HG02885 (cell line): Measurements from ENCODE around the gene RAD54L2.
"Not testable (repeated sequence)": the region's sequence is repeated elsewhere in the genome, so short reads cannot be mapped to it uniquely, and the experiment has no call there.

Experiments
- ATAC-seq: cut with Tn5 transposase; IDR thresholded peaks from one replicate; pipeline ENCODE4 v1.9.1; 2021; ENCODE audit warnings: mild to moderate bottlenecking; ENCODE audit not compliant: unreplicated experiment, poor library complexity

RAD54L2 gene, protein sequence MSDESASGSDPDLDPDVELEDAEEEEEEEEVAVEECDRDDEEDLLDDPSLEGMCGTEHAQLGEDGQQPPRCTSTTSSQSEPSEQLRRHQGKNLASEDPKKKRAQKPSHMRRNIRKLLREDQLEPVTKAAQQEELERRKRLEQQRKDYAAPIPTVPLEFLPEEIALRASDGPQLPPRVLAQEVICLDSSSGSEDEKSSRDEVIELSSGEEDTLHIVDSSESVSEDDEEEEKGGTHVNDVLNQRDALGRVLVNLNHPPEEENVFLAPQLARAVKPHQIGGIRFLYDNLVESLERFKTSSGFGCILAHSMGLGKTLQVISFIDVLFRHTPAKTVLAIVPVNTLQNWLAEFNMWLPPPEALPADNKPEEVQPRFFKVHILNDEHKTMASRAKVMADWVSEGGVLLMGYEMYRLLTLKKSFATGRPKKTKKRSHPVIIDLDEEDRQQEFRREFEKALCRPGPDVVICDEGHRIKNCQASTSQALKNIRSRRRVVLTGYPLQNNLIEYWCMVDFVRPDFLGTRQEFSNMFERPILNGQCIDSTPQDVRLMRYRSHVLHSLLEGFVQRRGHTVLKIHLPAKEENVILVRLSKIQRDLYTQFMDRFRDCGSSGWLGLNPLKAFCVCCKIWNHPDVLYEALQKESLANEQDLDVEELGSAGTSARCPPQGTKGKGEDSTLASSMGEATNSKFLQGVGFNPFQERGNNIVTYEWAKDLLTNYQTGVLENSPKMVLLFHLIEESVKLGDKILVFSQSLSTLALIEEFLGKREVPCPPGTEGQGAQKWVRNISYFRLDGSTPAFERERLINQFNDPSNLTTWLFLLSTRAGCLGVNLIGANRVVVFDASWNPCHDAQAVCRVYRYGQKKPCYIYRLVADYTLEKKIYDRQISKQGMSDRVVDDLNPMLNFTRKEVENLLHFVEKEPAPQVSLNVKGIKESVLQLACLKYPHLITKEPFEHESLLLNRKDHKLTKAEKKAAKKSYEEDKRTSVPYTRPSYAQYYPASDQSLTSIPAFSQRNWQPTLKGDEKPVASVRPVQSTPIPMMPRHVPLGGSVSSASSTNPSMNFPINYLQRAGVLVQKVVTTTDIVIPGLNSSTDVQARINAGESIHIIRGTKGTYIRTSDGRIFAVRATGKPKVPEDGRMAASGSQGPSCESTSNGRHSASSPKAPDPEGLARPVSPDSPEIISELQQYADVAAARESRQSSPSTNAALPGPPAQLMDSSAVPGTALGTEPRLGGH (N-terminal part only)

DNA sequence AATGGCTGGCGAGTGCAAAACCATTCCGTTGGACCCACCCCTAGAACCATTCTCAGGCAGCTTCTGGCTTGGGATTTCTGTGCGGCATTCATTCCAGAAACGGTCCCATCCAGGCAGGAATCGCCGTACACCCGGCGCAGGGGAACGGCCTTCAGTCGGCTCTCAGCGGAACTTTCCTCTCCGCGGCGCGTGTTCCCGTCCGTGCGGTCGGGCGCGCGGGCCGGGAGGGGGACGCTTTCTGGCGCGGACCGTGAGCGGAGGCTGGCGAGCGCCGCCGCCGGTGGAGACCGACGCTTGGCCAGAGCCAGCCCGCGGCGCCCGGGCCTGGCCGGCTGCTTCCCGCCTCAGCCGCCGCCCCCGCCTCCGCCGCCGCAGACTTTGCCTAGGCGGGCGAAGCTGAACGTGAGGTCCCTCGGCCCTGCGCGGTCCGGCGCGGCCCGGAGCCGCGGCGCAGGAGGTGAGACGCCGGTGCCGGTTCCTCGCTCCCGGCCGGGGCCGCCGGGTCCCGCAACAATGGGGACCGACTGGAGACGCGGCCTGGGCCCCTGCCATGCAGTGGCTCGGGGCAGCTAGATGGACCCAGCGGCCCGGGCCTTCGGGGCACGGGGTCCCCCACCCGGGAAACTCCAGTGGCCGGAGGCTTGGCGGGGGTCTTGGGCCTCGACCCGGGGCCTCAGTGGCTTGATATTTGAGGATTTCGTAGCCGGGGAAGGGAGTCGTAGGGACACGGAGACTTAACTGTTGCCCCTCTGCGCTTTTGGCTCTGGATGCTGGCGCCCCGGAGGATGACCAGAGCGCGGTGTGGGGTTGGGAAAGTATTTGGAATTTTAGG, at the start of gene RAD54L2:
TSS of gene RAD54L2 (plus strand) at position 261 of the 832 bp plus-strand sequence. CDS start 51,702 bp downstream, outside the sequence.
- peak; percentile 83 for ATAC-seq

DNA sequence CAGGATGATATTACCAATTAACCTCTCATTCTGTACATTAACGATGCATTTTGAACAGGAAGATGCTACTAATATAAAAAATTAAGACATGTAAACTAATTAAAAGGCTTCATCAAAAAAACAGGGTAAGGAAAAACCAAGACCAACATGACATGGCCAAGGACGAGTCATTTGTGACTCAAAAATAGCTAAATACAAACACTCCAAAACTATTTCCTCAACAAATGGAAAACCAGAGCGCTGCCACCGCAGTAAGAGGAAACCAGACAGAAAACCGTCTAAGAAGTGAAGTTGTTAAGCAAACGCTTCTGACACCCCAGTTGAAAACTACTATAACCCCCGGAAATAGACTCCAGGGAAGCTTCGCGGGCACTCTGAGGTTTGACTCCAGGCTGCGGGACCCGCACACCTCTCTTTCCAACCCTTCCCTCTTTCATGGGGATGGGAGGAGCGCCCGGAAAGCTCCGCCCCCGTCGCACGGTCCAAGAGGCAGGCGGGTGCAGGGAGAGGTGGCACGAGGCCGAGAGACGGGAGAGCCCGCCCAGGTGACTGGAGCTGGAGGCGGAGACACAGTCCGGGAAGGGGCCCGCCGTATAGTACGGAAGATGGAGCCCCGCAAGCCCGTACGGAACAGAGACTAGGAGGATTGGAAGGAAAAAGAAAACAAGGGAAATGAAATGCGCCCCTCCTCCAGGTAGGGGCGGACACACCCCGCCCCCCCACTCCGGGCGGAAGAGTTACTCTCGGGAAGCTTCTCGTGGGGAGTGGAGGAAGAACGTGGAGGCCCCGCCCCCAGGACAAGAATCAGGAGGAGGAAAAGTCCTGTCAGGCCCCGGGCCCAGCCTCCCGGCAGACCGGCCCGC, 39.4 kb upstream of the RAD54L2 start:
- peak; percentile 59 for ATAC-seq

DNA sequence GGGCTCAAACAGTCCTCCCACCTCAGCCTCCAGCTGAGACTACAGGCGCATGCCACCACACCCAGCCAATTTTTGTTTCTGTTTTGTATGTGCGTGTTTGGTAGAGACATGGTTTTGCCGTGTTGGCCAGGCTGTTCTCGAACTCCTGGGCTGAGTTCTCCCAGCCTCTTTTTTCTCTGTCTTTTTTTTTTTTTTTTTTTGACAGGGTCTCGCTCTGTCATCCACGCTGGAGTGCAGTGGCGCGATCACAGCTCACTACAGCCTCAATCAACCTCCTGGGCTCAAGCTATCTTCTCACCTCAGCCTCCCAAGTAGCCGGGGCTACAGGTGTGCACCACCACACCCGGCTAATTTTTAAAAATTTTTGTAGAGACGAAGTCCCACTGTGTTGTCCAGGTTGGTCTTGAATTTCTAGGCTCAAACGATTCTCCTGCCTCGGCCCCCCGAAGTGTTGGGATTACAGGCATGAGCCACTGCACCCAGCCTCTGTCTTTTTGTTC, 37.8 kb upstream of the RAD54L2 start:
- ATAC-seq = no peak

DNA sequence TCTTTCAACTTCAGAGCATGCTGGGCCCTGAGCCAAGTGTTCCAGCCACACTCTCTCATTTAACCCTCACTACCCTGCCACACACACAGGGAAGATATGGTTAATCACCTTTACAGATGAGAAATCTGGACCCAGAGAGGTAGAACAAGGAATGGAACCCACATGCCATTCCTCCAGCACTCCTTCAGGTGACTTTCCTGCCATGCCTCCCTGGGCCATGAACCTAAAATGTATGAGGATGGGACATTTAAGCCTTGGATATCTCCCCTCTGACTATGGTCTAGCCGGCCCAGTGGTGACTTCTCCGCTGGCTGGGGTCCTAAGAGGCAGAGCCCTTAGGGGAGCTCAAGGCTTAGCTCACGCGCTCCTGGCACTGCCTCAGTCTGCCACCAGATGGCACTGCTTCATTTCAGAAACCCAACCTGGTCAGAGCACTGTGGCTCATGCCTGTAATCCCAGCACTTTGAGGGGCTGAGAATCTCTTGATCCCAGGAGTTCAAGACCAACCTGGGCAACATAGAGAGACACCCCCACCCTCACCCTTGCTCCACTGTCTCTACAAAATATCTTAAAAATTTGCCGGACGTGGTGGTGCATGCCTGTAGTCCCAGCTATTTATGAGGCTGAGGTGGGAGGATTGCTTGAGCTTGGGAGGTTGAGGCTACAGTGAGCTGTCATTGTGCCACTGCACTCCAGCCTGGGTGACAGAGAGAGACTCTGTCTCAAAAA, 36.5 kb upstream of the RAD54L2 start:
- no peak for ATAC-seq

DNA sequence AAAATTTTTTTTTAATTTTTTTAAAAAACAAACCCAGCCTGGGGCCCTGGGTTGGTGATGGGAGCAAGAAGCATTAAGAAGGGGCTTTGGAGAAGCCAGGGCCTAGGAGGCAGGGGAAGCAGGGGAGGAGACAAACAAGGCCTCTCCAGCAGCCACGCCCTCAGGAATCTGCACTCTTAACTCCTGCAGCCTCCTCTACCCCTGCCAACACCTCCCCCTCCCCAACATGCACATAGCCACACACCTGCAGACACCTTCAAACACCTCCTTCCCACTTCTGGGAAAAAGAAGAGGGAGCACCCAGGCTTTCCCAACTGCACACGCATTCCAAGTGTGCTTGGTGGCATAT, 36.0 kb upstream of the RAD54L2 start:
- no peak for ATAC-seq

DNA sequence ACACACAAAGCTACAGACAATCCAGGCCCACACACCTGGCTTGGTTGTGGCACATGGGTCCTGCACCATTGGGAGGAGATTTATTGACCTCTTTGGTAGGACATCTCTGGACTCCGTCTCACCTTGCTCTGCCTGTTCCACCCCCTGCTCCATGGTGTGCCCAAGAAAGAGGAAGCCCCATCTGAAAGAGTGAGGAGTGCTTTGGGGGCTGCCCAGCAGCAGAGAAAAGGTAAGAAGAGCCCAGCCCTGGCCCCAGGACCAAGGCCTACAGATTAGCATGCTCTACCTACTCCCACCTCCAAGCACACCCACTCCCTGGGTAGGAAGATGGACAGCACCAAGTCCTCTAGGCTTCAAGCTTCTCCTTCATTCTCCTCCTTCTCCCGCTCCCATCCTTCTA, 35.5 kb upstream of the RAD54L2 start:
- no peak for ATAC-seq

DNA sequence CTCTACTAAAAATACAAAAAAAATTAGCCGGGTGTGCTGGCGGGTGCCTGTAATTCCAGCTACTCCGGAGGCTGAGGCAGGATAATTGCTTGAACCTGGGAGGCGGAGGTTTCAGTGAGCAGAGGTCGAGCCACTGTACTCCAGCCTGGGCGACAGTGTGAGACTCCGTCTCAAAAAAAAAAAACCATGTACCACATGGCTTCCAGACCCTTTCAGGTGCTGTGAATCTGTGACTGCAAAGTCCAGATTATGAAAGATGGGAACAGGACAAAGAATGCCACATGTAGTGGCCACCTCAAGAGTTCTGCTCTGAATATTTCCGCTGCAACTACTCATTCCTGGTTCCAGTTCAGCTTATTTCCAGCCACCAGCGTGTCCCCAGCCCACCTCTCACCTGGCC, 30.3 kb upstream of the RAD54L2 start:
- no peak for ATAC-seq

DNA sequence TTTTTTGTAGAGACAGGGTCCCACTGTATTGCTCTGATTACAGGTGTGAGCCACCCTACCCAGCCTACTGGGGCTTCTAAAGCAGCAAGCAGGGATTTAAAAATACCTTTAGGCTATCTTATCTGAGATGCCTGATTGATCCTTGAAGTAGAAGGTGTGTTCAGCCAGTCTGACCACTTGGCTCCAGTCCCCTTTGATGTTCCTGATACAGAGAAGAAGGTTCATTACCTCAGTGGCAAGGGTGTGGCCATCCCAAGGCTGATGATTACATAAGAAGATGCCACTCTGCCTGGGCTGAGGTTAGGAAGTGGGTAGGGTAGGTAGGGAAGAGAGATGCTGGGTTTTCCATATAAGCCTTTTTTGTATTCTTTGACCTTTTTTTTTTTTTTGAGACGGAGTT, 27.5 kb upstream of the RAD54L2 start:
- no peak for ATAC-seq

DNA sequence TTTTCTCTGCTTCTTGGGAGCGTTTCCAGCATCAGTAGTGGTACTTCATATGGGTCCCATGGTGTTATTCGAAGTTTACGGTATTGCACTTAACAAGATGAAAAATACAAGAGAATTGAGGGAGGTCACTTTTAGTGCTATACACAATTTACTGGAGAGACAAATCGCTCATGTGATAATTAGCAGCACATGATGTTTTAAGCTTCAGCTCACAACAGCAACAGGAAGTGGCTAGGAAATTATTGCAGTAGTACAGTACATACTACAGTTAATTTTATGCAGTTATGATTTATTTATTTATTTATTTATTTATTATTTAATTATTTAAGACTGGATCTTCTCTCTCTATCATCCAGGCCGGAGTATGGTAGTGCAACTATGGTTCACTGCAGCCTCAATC, 24.3 kb upstream of the RAD54L2 start:
- no peak for ATAC-seq

DNA sequence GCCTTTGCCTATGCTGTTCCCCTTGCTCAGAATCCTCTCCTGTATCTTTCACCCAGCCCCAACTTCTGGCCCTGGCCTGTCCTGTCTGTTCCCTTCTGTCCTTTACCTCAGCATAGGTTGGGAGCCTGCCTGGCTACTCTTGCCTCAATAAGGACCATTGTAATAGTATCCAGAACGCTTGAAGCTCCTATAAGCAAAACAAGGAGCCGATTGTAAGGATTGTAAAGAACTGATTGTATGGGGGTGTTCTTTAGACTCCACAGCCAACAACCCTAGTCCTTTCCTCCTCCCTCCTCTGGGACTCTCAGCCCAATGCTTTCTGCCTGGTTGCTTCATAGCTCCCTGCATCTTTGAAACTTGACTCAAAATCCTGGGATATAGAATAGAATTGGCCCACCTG, 18.7 kb upstream of the RAD54L2 start:
- no peak for ATAC-seq

DNA sequence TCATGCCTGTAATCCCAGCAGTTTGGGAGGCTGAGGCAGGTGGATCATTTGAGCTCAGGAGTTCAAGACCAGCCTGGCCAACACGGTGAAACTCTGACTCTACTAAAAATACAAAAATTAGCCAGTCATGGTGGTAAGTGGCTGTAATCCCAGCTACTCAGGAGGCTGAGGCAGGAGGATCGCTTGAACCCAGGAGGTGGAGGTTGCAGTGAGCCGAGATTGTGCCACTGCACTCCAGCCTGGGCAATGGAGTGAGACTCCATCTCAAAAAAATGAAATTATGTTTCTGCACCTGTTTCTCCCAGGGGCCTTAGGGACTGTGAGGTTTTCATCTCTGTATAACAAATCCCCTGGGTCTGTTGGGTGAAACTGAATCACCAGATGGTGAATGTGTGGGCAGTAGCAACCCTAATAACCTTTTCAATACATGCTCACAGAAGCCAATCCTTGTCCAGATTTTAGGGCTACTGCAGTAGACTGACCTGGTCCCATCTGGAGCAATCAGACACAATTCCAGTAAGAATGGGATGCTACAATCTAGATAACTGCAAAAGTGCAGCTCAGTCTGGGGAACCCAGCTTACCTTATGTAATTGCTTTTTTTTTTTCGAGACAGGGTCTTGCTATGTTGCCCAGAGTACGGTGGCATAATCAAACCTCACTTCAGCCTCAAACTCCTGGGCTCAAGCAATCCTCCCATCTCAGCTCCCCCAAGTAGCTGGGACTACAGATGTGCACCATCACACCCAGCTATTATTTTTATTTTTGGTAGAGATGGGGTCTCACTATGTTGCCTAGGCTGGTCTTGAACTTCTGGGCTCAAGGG, 17.4 kb upstream of the RAD54L2 start:
- peak; percentile 78 for ATAC-seq

DNA sequence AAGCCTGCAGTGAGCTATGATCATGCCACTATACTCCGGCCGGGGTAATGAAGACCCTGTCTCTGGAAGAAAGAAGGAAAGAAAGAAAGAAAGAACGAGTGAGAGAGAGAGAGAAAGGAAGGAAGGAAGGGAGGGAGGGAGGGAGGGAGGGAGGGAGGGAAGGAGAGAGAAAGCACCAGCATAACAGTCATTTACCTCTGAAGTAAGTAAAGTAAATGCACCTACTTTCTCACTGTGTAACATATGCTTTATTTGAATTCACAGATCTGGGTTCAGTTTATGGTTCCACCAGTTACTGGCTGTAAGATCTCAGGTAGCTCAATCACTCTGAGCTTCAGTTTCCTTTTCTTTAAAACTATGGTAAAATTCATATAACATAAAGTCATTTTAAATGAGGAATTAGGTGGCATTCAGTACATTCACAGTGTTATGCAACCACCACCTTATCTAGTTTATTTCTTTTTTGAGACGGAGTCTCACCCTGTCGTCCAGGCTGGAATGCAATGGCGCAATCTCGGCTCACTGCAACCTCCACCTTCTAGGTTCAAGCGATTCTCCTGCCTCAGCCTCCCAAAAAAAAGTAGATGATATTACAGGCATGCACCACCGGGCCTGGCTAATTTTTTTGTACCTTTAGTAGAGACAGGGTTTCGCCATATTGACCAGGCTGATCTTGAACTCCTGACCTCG, 16.1 kb upstream of the RAD54L2 start:
- no peak for ATAC-seq

DNA sequence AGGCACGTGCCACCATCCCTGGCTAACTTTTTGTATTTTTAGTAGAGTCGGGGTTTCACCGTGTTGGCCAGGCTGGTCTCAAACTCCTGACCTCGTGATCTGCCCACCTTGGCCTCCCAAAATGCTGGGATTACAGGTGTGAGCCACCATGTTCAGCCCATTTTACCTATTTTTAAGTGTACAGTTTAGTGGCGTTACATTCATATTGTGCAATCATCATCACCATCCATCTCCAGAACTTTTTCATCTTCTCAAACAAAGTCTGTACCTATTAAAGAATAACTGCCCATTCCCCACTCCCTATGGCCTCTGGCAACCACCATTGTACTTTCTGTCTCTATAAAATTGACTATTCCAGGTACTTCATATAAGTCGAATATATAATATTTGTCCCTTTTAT, 13.6 kb upstream of the RAD54L2 start:
- ATAC-seq = not testable (repeated sequence)

DNA sequence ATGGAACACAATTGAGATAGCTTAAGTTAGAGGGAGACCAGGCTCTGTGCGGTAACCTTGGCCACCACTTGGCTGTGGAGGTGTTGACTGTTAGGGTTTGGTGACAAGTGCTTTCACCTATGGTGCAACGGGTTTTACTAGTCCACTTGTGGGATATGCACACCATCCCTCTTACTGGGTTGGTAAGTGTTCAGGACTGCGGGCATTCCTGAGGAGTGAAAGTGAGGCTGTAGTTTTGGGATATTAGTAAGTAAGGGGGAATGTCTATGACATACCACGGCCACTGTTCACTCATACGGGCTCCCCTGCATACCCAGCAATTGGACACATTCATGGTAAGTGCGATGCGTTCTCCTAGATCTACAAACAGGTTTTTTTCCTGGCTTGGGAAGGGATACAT, 8.0 kb upstream of the RAD54L2 start:
- ATAC-seq = no peak

DNA sequence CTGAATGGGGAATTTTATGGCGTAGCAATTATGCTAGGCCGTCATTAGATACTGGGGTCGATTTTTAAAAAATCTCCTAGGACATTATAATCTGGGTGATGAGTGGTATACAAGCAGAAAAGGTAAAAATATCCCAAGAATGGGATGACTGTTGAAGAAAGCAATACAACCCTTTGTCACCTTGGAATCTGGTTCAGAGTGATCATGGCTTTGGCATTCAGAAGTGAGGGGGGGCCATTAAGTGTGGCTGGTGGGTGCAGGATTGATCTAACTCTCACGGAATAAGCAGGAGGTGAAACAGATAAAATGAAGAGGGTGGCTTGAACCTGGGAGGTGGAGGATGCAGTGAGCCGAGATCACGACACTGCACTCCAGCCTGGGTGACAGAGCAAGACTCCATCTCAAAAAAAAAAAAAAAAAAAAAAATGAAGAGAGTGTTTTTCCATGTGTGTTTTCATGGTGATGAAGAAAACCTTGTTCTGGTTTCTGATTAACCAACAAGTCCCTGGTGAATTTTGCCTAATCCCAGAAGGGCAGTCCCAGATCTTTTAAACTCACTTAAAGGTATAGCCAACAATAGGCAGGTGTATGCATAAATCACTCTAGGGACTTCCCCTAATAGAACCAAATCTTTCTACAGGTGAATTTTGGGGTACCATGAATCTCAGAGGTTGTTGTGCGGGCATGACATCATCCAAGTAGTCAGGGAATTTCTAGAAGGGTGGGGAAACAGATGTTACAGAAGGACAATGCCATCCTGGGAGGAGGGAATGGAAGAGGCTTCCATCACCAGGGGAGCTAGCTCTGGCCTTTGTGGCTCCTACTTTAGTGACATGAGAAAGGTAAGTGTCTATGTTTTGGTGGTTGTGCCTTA, 3.1 kb upstream of the RAD54L2 start:
- ATAC-seq = no peak

DNA sequence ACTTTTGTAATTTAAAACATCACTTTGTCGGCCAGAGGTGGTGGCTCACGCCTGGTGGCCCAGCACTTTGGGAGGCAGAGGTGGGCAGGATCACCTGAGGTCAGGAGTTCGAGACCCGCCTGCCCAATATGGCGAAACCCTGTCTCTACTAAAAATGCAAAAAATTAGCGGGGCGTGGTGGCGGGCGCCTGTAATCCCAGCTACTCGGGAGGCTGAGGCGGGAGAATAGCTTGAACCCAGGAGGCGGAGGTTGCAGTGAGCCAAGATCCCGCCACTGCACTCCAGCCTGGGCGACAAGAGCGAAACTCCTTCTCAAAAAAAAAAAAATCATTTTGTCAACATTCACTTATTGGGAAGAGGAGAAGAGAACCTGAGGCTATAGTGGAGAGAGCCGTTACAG, 888 bp upstream of the RAD54L2 start:
- not testable (repeated sequence) for ATAC-seq
